GM13977 (cell line): ENCODE measurements around the gene TP53BP2.
"Not testable (repeated sequence)": the region's sequence is repeated elsewhere in the genome, so short reads cannot be mapped to it uniquely, and the experiment has no call there.

Experiments used
- DNase-seq: peaks from one replicate; pipeline ENCODE4 v3.0.0; 2012; ENCODE audit warnings: low spot score
- in situ Hi-C: fragments of 300-500 bp; cut with MboI; formaldehyde crosslinking; loops from one replicate; pipeline ENCODE4 v1.12.0; 2022; ENCODE audit warnings: low sequenced_read_pairs, low pct_unique_long_range_greater_than_20kb, mixed read lengths, inconsistent platforms; ENCODE audit not compliant: unreplicated experiment
- TF ChIP-seq, protein P1 (sequence below): IDR thresholded peaks from 2 replicates; pipeline ENCODE4 v1.5.1; 2012; ENCODE audit warnings: mild to moderate bottlenecking, control low read depth; ENCODE audit not compliant: insufficient read depth; ENCODE audit errors: extremely low read depth, missing control alignments

TP53BP2 gene

DNA sequence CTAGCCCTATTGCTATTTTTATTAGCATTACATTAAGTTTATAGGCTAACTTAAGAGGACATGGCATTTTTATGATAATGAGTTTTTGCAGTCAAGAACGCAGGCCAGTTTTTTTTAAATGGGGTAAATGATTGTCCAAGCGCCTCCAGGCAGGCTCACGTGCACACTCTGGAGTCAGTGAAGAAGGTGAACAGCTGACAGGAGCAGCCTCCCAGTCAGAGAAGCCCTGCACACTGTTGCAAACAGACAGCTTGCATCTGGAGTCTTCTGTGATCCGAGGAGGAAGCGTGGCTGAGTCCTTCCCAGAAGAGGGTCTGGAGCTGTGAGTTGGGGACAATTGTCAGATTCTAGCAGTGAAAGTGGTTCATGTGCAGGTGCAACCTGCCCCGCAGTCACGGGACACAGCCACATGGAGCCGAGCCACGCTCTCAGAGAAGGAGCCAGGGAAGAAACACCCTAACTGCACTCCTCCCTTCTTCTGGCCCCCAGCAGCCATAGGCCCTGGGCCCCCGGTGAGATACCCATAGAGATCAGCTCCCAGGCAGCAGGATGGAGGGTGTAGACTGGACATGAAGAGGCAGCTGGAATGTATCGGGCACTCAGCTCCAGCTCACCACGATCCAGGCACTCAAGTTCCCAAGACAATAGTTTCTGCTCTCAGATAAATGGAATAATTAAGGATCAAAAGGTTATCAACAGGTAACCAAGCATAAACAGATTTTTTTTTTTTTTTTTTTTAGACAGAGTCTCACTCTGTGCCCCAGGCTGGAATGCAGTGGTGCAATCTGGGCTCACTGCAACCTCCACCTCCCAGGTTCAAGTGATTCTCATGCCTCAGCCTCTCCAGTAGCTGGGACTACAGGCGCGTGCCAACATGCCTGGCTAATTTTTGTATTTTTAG lies 107.0 kb downstream of the TP53BP2 start:
- in situ Hi-C loops = no loop called here
- TF ChIP-seq, protein P1, sequence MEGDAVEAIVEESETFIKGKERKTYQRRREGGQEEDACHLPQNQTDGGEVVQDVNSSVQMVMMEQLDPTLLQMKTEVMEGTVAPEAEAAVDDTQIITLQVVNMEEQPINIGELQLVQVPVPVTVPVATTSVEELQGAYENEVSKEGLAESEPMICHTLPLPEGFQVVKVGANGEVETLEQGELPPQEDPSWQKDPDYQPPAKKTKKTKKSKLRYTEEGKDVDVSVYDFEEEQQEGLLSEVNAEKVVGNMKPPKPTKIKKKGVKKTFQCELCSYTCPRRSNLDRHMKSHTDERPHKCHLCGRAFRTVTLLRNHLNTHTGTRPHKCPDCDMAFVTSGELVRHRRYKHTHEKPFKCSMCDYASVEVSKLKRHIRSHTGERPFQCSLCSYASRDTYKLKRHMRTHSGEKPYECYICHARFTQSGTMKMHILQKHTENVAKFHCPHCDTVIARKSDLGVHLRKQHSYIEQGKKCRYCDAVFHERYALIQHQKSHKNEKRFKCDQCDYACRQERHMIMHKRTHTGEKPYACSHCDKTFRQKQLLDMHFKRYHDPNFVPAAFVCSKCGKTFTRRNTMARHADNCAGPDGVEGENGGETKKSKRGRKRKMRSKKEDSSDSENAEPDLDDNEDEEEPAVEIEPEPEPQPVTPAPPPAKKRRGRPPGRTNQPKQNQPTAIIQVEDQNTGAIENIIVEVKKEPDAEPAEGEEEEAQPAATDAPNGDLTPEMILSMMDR = no peak
- no peak for DNase-seq

DNA sequence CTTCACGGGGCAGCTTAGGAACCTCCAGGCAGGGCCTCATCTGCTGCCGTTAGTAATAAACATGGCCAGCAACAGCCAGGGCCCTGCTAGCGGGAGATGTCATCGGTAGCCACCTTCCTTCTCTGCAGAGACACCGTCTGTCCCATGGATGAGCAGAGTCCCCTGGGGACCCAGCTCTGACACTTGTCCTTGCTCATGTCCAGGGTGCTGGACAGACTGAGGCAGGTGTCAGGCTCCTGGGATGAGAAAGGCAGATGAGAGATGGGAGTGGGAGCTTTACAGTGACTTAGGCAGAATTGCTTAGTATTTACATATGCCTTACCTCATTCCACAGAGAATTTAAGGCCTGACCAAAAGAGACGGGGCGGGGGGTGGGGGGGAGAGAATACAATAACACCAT lies 108.4 kb downstream of the TP53BP2 start:
- DNase-seq = no peak
- in situ Hi-C loops = no loop called here
- TF ChIP-seq, protein P1 = no peak

DNA sequence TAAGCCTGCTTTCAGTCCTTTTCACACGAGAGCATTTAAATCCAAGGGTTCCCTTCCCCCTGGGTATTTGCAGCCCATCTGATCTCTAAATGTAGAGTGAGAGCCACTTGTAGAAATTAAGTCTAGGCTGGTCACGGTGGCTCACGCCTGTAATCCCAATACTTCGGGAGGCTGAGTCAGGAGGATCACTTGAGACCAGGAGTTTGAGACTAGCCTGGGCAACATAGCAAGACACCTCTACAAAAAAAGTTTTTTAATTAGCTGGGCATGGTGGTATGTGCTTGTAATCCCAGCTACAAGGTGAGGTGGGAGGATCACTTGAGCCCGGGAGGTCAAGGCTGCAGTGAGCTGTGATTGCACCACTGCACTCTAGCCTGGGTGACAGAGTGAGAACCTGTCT lies 109.1 kb downstream of the TP53BP2 start:
- in situ Hi-C loops = not testable (repeated sequence)

GRCh38 chr1:223733898-223734852 lies 111.6 kb downstream of the TP53BP2 start:
- no peak for DNase-seq
- TF ChIP-seq, protein P1 = no peak
- in situ Hi-C loops = no loop called here

More for the DNA sequence above, 109.1 kb downstream of the TP53BP2 start:
- not testable (repeated sequence) for DNase-seq

- DNase-seq = no peak
- in situ Hi-C loops = no loop called here
- TF ChIP-seq, protein P1 = no peak
Measured at GRCh38 chr1:223732993-223733798, 112.6 kb downstream of the TP53BP2 start.

DNA sequence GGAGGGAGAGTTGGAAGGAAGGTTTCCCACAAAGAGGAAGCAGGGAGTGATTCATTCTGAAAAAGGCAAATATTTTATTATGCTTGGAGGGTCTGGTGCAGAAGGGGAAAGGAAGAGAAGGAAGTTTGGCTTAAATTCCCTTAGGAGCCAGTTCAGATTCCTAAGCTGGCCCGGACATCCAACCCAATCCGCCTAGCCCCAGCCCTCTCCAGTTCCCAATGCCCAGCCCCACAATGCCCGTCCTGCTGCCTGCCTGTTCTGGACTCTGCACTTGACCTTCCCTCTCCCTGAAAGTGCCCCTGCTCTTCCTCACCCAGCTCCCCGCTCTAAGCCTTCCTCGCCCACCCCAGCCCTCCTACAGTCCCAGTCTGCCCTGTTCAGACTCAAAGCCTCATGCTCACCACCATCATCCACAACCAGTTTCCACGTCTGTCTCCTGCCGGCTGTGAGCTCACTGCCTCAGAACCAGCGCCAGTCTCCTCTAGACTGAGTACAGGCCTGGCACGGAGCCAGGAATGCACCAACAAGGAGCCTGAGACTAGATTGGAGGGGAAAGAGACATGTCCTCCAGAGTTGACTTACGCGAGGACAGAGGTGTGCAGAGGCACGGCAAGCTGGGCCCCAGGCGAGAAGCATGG lies 114.5 kb downstream of the TP53BP2 start:
- in situ Hi-C loops = no loop called here
- no peak for DNase-seq
- TF ChIP-seq, protein P1 = no peak
